Lower lobe of right lung (tissue), 2 donors: ENCODE data around the gene TMIGD2. TPM values are rescaled to one million over a fixed set of nuclear protein-coding genes. Genes with fewer than 3 reads are reported as not detected.
"Not testable (repeated sequence)": the region's sequence is repeated elsewhere in the genome, so short reads cannot be mapped to it uniquely, and the experiment has no call there.

Experiments
- ATAC-seq, 2 donors: fragments of 200-7000 bp; cut with Tn5 transposase; one replicate each; pipeline ENCODE4 v1.9.1; 2020 to 2022; ENCODE audit warnings: mild to moderate bottlenecking in 2 of 2, moderate library complexity in 2 of 2
- DNase-seq: peaks from one replicate; pipeline ENCODE4 v3.0.0-alpha.2; 2020
- H3K27ac ChIP-seq: fragments of 200-600 bp; one replicate; pipeline ENCODE4 v1.8.0; 2022
- H3K27me3 ChIP-seq: fragments of 200-600 bp; one replicate; pipeline ENCODE4 v1.8.0; 2022; ENCODE audit warnings: low read depth
- H3K36me3 ChIP-seq: fragments of 200-600 bp; one replicate; pipeline ENCODE4 v1.8.0; 2022; ENCODE audit warnings: mild to moderate bottlenecking
- H3K4me1 ChIP-seq: fragments of 200-600 bp; one replicate; pipeline ENCODE4 v1.8.0; 2022
- H3K4me3 ChIP-seq: fragments of 200-600 bp; one replicate; pipeline ENCODE4 v1.8.0; 2022; ENCODE audit warnings: mild to moderate bottlenecking
- H3K9me3 ChIP-seq: fragments of 200-600 bp; one replicate; pipeline ENCODE4 v1.8.0; 2022
- intact Hi-C: fragments of 100-400 bp; cut with DNase I; formaldehyde crosslinking; loops from one replicate; pipeline ENCODE4 v1.11.0; 2022
- total RNA-seq: library from RNA; stranded (reverse); fragmentation: NEBNext Ultra II Directional; extraction: Animal tissue kit (Norgen Biotek cat#: 25700); gene quantifications from one replicate; pipeline ENCODE4 v1.2.1, GENCODE V29; 2021
- TF ChIP-seq, protein P1 (sequence below): fragments of 200-600 bp; IDR thresholded peaks from one replicate; pipeline ENCODE4 v1.8.0; 2022; ENCODE audit warnings: antibody characterized with exemption, mild to moderate bottlenecking
- donor health status: DM: no; HTN: yes; CAD: no; lungs with severe emphysema.

The TMIGD2 gene
- total RNA-seq, 1 donor from 2014 or later, result 1.7 TPM

- H3K4me3 ChIP-seq, result no peak overlapping the region
- H3K27ac ChIP-seq, result no peak overlapping the region
- TF ChIP-seq, protein P1, sequence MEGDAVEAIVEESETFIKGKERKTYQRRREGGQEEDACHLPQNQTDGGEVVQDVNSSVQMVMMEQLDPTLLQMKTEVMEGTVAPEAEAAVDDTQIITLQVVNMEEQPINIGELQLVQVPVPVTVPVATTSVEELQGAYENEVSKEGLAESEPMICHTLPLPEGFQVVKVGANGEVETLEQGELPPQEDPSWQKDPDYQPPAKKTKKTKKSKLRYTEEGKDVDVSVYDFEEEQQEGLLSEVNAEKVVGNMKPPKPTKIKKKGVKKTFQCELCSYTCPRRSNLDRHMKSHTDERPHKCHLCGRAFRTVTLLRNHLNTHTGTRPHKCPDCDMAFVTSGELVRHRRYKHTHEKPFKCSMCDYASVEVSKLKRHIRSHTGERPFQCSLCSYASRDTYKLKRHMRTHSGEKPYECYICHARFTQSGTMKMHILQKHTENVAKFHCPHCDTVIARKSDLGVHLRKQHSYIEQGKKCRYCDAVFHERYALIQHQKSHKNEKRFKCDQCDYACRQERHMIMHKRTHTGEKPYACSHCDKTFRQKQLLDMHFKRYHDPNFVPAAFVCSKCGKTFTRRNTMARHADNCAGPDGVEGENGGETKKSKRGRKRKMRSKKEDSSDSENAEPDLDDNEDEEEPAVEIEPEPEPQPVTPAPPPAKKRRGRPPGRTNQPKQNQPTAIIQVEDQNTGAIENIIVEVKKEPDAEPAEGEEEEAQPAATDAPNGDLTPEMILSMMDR, result no peak
- intact Hi-C loops, result no loop called here
- peaks cover 26% of the 10 kb centered on the region for H3K27me3 ChIP-seq
- DNase-seq, result no peak
- no peaks in the 10 kb centered on the region for H3K9me3 ChIP-seq
- no peak for ATAC-seq
- H3K36me3 ChIP-seq, result no peaks in the 10 kb centered on the region
- no peaks in the 10 kb centered on the region for H3K4me1 ChIP-seq
Observed at GRCh38 chr19:4291184-4291732, 10.9 kb downstream of the TMIGD2 start.

GRCh38 chr19:4288091-4288777 is 14.0 kb downstream of the TMIGD2 start:
- Histone ChIP-seq H3K36me3 (no peaks in the 10 kb centered on the region), H3K4me1 (no peaks in the 10 kb centered on the region), H3K9me3 (no peaks in the 10 kb centered on the region), H3K27me3 (peaks cover 15% of the 10 kb centered on the region), H3K4me3 (no peak overlapping the region), H3K27ac (no peak overlapping the region)
- ATAC-seq (no peak), DNase-seq (no peak)
- intact Hi-C loops, result no loop called here
- TF ChIP-seq, protein P1, result no peak

GRCh38 chr19:4286141-4286540 is 16.0 kb downstream of the TMIGD2 start:
- H3K4me3 ChIP-seq, ATAC-seq, H3K9me3 ChIP-seq, DNase-seq, H3K4me1 ChIP-seq, H3K27ac ChIP-seq, H3K36me3 ChIP-seq, intact Hi-C loops: not testable (repeated sequence)
- H3K27me3 ChIP-seq, result peaks cover 35% of the 10 kb centered on the region

- Histone ChIP-seq H3K36me3 (no peaks in the 10 kb centered on the region), H3K4me1 (no peaks in the 10 kb centered on the region), H3K9me3 (no peaks in the 10 kb centered on the region), H3K4me3 (no peak overlapping the region), H3K27me3 (peaks cover 42% of the 10 kb centered on the region), H3K27ac (no peak overlapping the region)
- no peak for ATAC-seq
- TF ChIP-seq, protein P1, result no peak
- DNase-seq, result no peak
- intact Hi-C loops, result no loop called here
Observed at GRCh38 chr19:4284974-4285373, 17.2 kb downstream of the TMIGD2 start.

GRCh38 chr19:4284176-4284958 is 17.8 kb downstream of the TMIGD2 start:
- TF ChIP-seq, protein P1, result no peak
- ATAC-seq (peak in 1 of 2 donors; percentile 31), DNase-seq (no peak)
- Histone ChIP-seq H3K4me1 (peaks cover 4% of the 10 kb centered on the region), H3K9me3 (no peaks in the 10 kb centered on the region), H3K36me3 (no peaks in the 10 kb centered on the region), H3K4me3 (no peak overlapping the region), H3K27ac (no peak overlapping the region), H3K27me3 (peaks cover 48% of the 10 kb centered on the region)
- intact Hi-C loops, result no loop called here
